ENCODE data around the gene USP13.
"Not testable (repeated sequence)": the region's sequence is repeated elsewhere in the genome, so short reads cannot be mapped to it uniquely, and the experiment has no call there.

The USP13 gene

GRCh38 chr3:179655236-179655635, 2.4 kb downstream of the USP13 start:
- no peak for DNase-seq

- no peak for DNase-seq
Measured at GRCh38 chr3:179658606-179659005, 5.8 kb downstream of the USP13 start.

GRCh38 chr3:179660872-179661271, 8.0 kb downstream of the USP13 start:
- DNase-seq: no peak

- DNase-seq: no peak
Measured at GRCh38 chr3:179661777-179662176, 8.9 kb downstream of the USP13 start.

GRCh38 chr3:179663093-179663492, 10.3 kb downstream of the USP13 start:
- no peak for DNase-seq

GRCh38 chr3:179666030-179666429, 13.2 kb downstream of the USP13 start:
- DNase-seq: no peak

- DNase-seq: peak in 1 of 2 experiments; percentile 37
Measured at GRCh38 chr3:179666436-179667035, 13.7 kb downstream of the USP13 start.

- DNase-seq: no peak
Measured at GRCh38 chr3:179668429-179668828, 15.6 kb downstream of the USP13 start.

GRCh38 chr3:179670311-179670710, 17.5 kb downstream of the USP13 start:
- DNase-seq: no peak

GRCh38 chr3:179671309-179671708, 18.5 kb downstream of the USP13 start:
- no peak for DNase-seq

- DNase-seq: no peak
Measured at GRCh38 chr3:179671747-179672242, 19.0 kb downstream of the USP13 start.

GRCh38 chr3:179672918-179673317, 20.1 kb downstream of the USP13 start:
- no peak for DNase-seq

GRCh38 chr3:179673523-179673922, 20.7 kb downstream of the USP13 start:
- no peak for DNase-seq

GRCh38 chr3:179676081-179676480, 23.2 kb downstream of the USP13 start:
- no peak for DNase-seq

GRCh38 chr3:179677884-179678283, 25.0 kb downstream of the USP13 start:
- no peak for DNase-seq

- DNase-seq: no peak
Measured at GRCh38 chr3:179681492-179682263, 28.8 kb downstream of the USP13 start.

- DNase-seq: no peak
Measured at GRCh38 chr3:179682426-179683080, 29.7 kb downstream of the USP13 start.

- DNase-seq: not testable (repeated sequence)
Measured at GRCh38 chr3:179683286-179683685, 30.4 kb downstream of the USP13 start.

- no peak for DNase-seq
Measured at GRCh38 chr3:179687967-179688535, 35.2 kb downstream of the USP13 start.

GRCh38 chr3:179688850-179689249, 36.0 kb downstream of the USP13 start:
- no peak for DNase-seq

- DNase-seq: no peak
Measured at GRCh38 chr3:179694731-179695130, 41.9 kb downstream of the USP13 start.

- no peak for DNase-seq
Measured at GRCh38 chr3:179695672-179696313, 43.0 kb downstream of the USP13 start.

- DNase-seq: no peak
Measured at GRCh38 chr3:179697736-179698332, 45.0 kb downstream of the USP13 start.
